Vagina (tissue), 2 donors: ENCODE results near the gene CNTF. TPM values are rescaled to one million over a fixed set of nuclear protein-coding genes. Genes with fewer than 3 reads are reported as not detected.
A peak's percentile ranks its signal among the peaks of the same experiment; 100 is the strongest.

Experiments used
- DNase-seq, 2 donors: peaks; one replicate each; pipeline ENCODE4 v3.0.0-alpha.2; 2017; ENCODE audit errors: extremely low spot score in 2 of 2
- H3K27ac ChIP-seq: fragments of 200-600 bp; sonication (generic); one replicate; pipeline ENCODE4 v1.5.1; 2019
- H3K27me3 ChIP-seq: fragments of 200-600 bp; sonication (generic); one replicate; pipeline ENCODE4 v1.5.1; 2019
- H3K36me3 ChIP-seq, 2 donors: fragments of 200-600 bp; sonication (generic); one replicate each; pipeline ENCODE4 v1.5.1; 2017 to 2019
- H3K4me1 ChIP-seq: fragments of 200-600 bp; sonication (generic); one replicate; pipeline ENCODE4 v1.5.1; 2019
- H3K4me3 ChIP-seq, 2 donors: fragments of 200-600 bp; sonication (generic); 1 replicate in 1 of 2; 2 replicates in 1 of 2; pipeline ENCODE4 v1.5.1; 2016 to 2019
- H3K9me3 ChIP-seq: fragments of 200-600 bp; sonication (generic); one replicate; pipeline ENCODE4 v1.5.1; 2019
- POLR2A ChIP-seq, 2 donors: fragments of 450-650 bp; IDR thresholded peaks; one replicate each; pipeline ENCODE4 v1.6.1; 2017; ENCODE audit warnings: antibody characterized with exemption in 2 of 2, mild to moderate bottlenecking in 2 of 2, moderate library complexity in 2 of 2
- POLR2AphosphoS5 ChIP-seq, 2 donors: sonication (generic); formaldehyde crosslinking; IDR thresholded peaks; one replicate each; pipeline ENCODE4 v1.9.0; 2017; ENCODE audit warnings: antibody characterized with exemption in 2 of 2, mild to moderate bottlenecking in 2 of 2, low read depth in 1 of 2; ENCODE audit not compliant: insufficient read depth in 1 of 2
- intact Hi-C: fragments of 100-400 bp; cut with DNase I; formaldehyde crosslinking; loops from one replicate; pipeline ENCODE4 v1.15.1; 2023
- total RNA-seq: library from RNA; depleted of rRNA; stranded (reverse); fragments of >200 nt; gene quantifications from one replicate; pipeline ENCODE4 v1.2.3, GENCODE V29; 2016
- TF ChIP-seq, protein P1 (sequence below), 3 experiments: fragments of 450-650 bp in 2 of 3; fragments of 200-600 bp in 1 of 3; sonication (generic) in 1 of 3; IDR thresholded peaks; one replicate each; pipeline ENCODE4 v1.5.1; 2017 to 2019; ENCODE audit warnings: antibody characterized with exemption in 3 of 3, mild to moderate bottlenecking in 2 of 3, moderate library complexity in 2 of 3

The CNTF gene
- total RNA-seq, 1 donor from 2014 or later = not detected

- Histone ChIP-seq H3K4me1 (peaks cover 70% of the 10 kb centered on the region), H3K27me3 (no peaks in the 10 kb centered on the region), H3K9me3 (no peaks in the 10 kb centered on the region), H3K27ac (peak overlapping the region; percentile 100), H3K4me3 (peak overlapping the region; percentile 80 to 97), H3K36me3 (no peaks in the 10 kb centered on the region)
- TF ChIP-seq POLR2AphosphoS5 (IDR thresholded peaks at IDR 0.05; ENCODE audit: insufficient read depth in 1 of 2, low read depth in 1 of 2) = no peak
- TF ChIP-seq POLR2A (IDR thresholded peaks at IDR 0.05) = no peak
- TF ChIP-seq, protein P1, sequence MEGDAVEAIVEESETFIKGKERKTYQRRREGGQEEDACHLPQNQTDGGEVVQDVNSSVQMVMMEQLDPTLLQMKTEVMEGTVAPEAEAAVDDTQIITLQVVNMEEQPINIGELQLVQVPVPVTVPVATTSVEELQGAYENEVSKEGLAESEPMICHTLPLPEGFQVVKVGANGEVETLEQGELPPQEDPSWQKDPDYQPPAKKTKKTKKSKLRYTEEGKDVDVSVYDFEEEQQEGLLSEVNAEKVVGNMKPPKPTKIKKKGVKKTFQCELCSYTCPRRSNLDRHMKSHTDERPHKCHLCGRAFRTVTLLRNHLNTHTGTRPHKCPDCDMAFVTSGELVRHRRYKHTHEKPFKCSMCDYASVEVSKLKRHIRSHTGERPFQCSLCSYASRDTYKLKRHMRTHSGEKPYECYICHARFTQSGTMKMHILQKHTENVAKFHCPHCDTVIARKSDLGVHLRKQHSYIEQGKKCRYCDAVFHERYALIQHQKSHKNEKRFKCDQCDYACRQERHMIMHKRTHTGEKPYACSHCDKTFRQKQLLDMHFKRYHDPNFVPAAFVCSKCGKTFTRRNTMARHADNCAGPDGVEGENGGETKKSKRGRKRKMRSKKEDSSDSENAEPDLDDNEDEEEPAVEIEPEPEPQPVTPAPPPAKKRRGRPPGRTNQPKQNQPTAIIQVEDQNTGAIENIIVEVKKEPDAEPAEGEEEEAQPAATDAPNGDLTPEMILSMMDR (IDR thresholded peaks at IDR 0.05) = no peak
- no peak for DNase-seq
- intact Hi-C loops = no loop called here
Measured at GRCh38 chr11:58580311-58580710, 42.2 kb upstream of the CNTF start.

DNA sequence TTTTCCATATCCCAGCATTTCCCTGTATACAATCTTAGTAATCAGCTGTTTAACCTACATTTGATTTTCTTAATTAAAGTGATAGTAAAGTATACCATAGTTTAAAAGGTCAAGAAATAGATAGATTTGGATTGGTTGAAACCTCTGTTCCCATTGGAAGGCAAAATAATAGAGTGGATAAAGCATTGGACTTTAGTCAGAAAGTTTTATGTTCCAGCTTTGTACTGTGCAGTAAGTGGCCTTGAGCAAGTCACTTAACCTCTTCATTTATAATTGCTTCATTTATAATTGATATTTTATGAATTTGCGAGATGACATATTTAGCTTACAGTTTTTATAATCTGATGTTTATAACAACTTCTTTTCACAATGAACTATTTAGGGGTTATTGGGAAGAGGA lies 40.0 kb upstream of the CNTF start:
- Histone ChIP-seq H3K4me1 (peaks cover 58% of the 10 kb centered on the region), H3K27me3 (no peaks in the 10 kb centered on the region), H3K36me3 (no peaks in the 10 kb centered on the region), H3K27ac (no peak overlapping the region), H3K4me3 (no peak overlapping the region), H3K9me3 (no peaks in the 10 kb centered on the region)
- no peak for TF ChIP-seq POLR2A (IDR thresholded peaks at IDR 0.05)
- TF ChIP-seq, protein P1 (IDR thresholded peaks at IDR 0.05) = no peak
- no peak for TF ChIP-seq POLR2AphosphoS5 (IDR thresholded peaks at IDR 0.05; ENCODE audit: insufficient read depth in 1 of 2, low read depth in 1 of 2)
- intact Hi-C loops = no loop called here
- DNase-seq = no peak

- Histone ChIP-seq H3K9me3 (no peaks in the 10 kb centered on the region), H3K4me3 (no peak overlapping the region), H3K27ac (no peak overlapping the region), H3K36me3 (no peaks in the 10 kb centered on the region), H3K4me1 (peaks cover 38% of the 10 kb centered on the region), H3K27me3 (no peaks in the 10 kb centered on the region)
- TF ChIP-seq POLR2A (IDR thresholded peaks at IDR 0.05) (no peak), POLR2AphosphoS5 (IDR thresholded peaks at IDR 0.05; ENCODE audit: insufficient read depth in 1 of 2, low read depth in 1 of 2) (no peak)
- TF ChIP-seq, protein P1 (IDR thresholded peaks at IDR 0.05) = no peak
- no peak for DNase-seq
- intact Hi-C loops = no loop called here
Measured at GRCh38 chr11:58586998-58587397, 35.5 kb upstream of the CNTF start.

GRCh38 chr11:58591659-58592058 lies 30.8 kb upstream of the CNTF start:
- intact Hi-C loops = no loop called here
- Histone ChIP-seq H3K36me3 (no peaks in the 10 kb centered on the region), H3K27me3 (no peaks in the 10 kb centered on the region), H3K9me3 (no peaks in the 10 kb centered on the region), H3K27ac (no peak overlapping the region), H3K4me1 (no peaks in the 10 kb centered on the region), H3K4me3 (no peak overlapping the region)
- no peak for TF ChIP-seq POLR2AphosphoS5 (IDR thresholded peaks at IDR 0.05; ENCODE audit: insufficient read depth in 1 of 2, low read depth in 1 of 2)
- TF ChIP-seq, protein P1 (IDR thresholded peaks at IDR 0.05) = no peak
- TF ChIP-seq POLR2A (IDR thresholded peaks at IDR 0.05) = no peak
- DNase-seq = no peak

DNA sequence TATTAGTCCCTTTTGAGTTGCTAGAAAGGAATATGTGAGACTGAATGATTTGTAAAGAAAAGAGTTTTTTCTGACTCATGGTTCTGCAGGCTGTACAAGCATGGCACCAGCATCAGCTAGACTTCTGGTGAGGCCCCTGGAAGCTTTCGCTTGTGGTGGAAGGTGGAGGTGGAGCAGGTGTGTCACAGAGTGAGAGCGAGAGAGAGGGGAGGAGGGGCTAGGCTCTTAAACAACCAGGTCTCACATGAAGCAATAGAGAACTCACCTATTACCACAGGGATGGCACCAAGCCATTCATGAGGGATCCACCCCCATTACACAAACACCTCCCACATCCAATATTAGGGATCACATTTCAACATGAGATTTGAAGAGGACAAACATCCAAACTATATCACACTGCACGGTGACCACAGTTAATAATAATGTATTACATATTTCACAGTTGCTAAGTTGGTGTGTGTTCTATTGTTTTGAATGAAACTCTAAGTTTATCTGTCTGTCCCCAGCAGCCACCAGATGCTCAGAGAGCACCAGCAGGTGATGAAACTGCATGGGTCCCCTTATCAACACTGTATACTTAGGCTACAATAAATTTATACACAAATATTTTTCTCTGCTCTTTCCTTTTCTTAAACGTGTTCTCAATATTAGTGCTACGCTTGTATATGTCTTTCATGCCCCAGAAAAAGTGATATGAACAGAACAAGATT lies 29.5 kb upstream of the CNTF start:
- no peak for TF ChIP-seq POLR2A (IDR thresholded peaks at IDR 0.05)
- no peak for TF ChIP-seq POLR2AphosphoS5 (IDR thresholded peaks at IDR 0.05; ENCODE audit: insufficient read depth in 1 of 2, low read depth in 1 of 2)
- TF ChIP-seq, protein P1 (IDR thresholded peaks at IDR 0.05) = no peak
- H3K9me3 ChIP-seq = no peaks in the 10 kb centered on the region
- no peaks in the 10 kb centered on the region for H3K36me3 ChIP-seq
- DNase-seq = no peak
- no peak overlapping the region for H3K4me3 ChIP-seq
- no peaks in the 10 kb centered on the region for H3K4me1 ChIP-seq
- H3K27ac ChIP-seq = no peak overlapping the region
- intact Hi-C loops = no loop called here
- no peaks in the 10 kb centered on the region for H3K27me3 ChIP-seq
